ENCODE results near the gene MBNL1.

GRCh38 chr3:152260529-152260928, 8.2 kb upstream of the MBNL1 start:
- no peak for TF ChIP-seq RXRA (IDR thresholded peaks at IDR 0.05)
- no peak for TF ChIP-seq CTCF (IDR thresholded peaks at IDR 0.05; ENCODE audit: low read depth, low read length, missing input control)
- no peak for TF ChIP-seq RAD21 (IDR thresholded peaks at IDR 0.05)
- no peak for TF ChIP-seq YY1 (IDR thresholded peaks at IDR 0.05)
- TF ChIP-seq TAF1 (conservative IDR thresholded peaks at IDR 0.05), result no peak
- TF ChIP-seq SP1 (IDR thresholded peaks at IDR 0.05), result no peak
- no peak for TF ChIP-seq REST (IDR thresholded peaks at IDR 0.05)
- no peak for TF ChIP-seq ZBTB33 (IDR thresholded peaks at IDR 0.05)
- TF ChIP-seq ATF3 (IDR thresholded peaks at IDR 0.05), result no peak

All from liver (tissue), 3 donors.